Ovary (tissue), 9 donors: Measurements from ENCODE around the gene MLF2. TPM values are rescaled to one million over a fixed set of nuclear protein-coding genes. Genes with fewer than 3 reads are reported as not detected.

Experiments used
- DNase-seq, 5 donors: peaks; one replicate each; pipeline ENCODE4 v3.0.0-alpha.2; 2019 to 2020
- H3K27ac ChIP-seq, 2 donors: fragments of 200-600 bp; one replicate each; pipeline versions ENCODE4 v1.5.1 to v1.8.0; 2019 to 2022
- H3K27me3 ChIP-seq: fragments of 200-600 bp; one replicate; pipeline ENCODE4 v1.8.0; 2022
- H3K36me3 ChIP-seq: fragments of 200-600 bp; sonication (generic); one replicate; pipeline ENCODE4 v1.5.1; 2019
- H3K4me1 ChIP-seq: one replicate; pipeline ENCODE4 v1.8.1; 2013; ENCODE audit warnings: mild to moderate bottlenecking, moderate library complexity; ENCODE audit not compliant: insufficient read depth
- H3K4me3 ChIP-seq: fragments of 200-600 bp; sonication (generic); one replicate; pipeline ENCODE4 v1.5.1; 2017
- H3K9me3 ChIP-seq, 2 donors: fragments of 200-600 bp in 1 of 2; sonication (generic) in 1 of 2; one replicate each; pipeline versions ENCODE4 v1.5.1 to v1.8.1; 2013 to 2019; ENCODE audit warnings: mild to moderate bottlenecking in 1 of 2, moderate library complexity in 1 of 2
- CTCF ChIP-seq, 3 donors: fragments of 450-650 bp in 2 of 3; fragments of 200-600 bp in 1 of 3; IDR thresholded peaks; one replicate each; pipeline versions ENCODE4 v1.5.1 to v1.8.0; 2016 to 2022; ENCODE audit warnings: antibody characterized with exemption in 3 of 3, mild to moderate bottlenecking in 1 of 3
- EP300 ChIP-seq: sonication (generic); formaldehyde crosslinking; IDR thresholded peaks from one replicate; pipeline ENCODE4 v1.6.1; 2017; ENCODE audit warnings: antibody characterized with exemption
- POLR2A ChIP-seq: fragments of 450-650 bp; IDR thresholded peaks from one replicate; pipeline ENCODE4 v1.6.1; 2017; ENCODE audit warnings: antibody characterized with exemption, mild to moderate bottlenecking, moderate library complexity
- WGBS, 3 donors: extraction: QIAGEN DNeasy Blood & Tissue Kit in 1 of 3; methylation state at CpG; one replicate each; pipeline versions ENCODE4 v1.1.5 to v1.1.7; 2013 to 2017; 5-methylcytosine and 5-hydroxymethylcytosine counted together
- intact Hi-C, 4 donors: fragments of 100-400 bp; cut with DNase I; formaldehyde crosslinking; loops; one replicate each; pipeline versions ENCODE4 v1.11.0 to v1.15.1; 2022 to 2023
- polyA plus RNA-seq, 2 donors: library from polyadenylated mRNA; stranded (reverse); fragments of 200-250 nt in 1 of 2; fragments of 350-450 nt in 1 of 2; fragmentation: Illumina TruSeq in 1 of 2; extraction: RNeasy Lipid Tissue Mini Kit (QIAGEN cat#74804) in 1 of 2; gene quantifications; one replicate each; pipeline ENCODE4 v1.2.3, GENCODE V29; 2013 to 2014
- total RNA-seq, 7 donors: library from RNA; depleted of rRNA in 2 of 7; stranded (reverse); fragments of >200 nt in 2 of 7; fragmentation: NEBNext Ultra II Directional in 3 of 7; extraction: Animal tissue kit (Norgen Biotek cat#: 25700) in 3 of 7; gene quantifications; one replicate each; pipeline versions ENCODE4 v1.1.0 to v1.2.4, GENCODE V29; 2016 to 2023
- donor health status: DM: no; HTN: no; CAD: no; lungs with moderate emphysema.
- donor health status: DM: no; HTN: no; CAD: no.
- donor health status: Bipolar disorder and iron deficiency.
- donor health status: DM: yes; HTN: yes; CAD: no.
- donor health status: DM: no; HTN: no; CAD: no.
- donor health status: DM: yes; HTN: yes; CAD: no.

The MLF2 gene
- total and polyA plus RNA-seq, 9 donors: 64.1 to 162 (median 140) TPM

- no peak overlapping the region for H3K4me3 ChIP-seq
- WGBS, 3 donors: 80 to 91% (median 81%) methylated on average over 16 of the region's 16 CpGs
- no peaks in the 10 kb centered on the region for H3K27me3 ChIP-seq
- intact Hi-C loops: loop anchor here in 3 of 4 donors (5.0 to 10.0 kb wide), 3 partner anchors 38 to 221 kb away; partner anchors contain the start of gene IFFO1 (in 1 of the 3)
- H3K27ac ChIP-seq: peak overlapping the region in 1 of 2 donors; percentile 87
- TF ChIP-seq POLR2A (no peak), CTCF (IDR thresholded peaks at IDR 0.05) (no peak), EP300 (no peak)
- H3K9me3 ChIP-seq: no peaks in the 10 kb centered on the region
- DNase-seq: no peak
- peaks cover 8% of the 10 kb centered on the region for H3K4me1 ChIP-seq
- no peaks in the 10 kb centered on the region for H3K36me3 ChIP-seq
Observed at GRCh38 chr12:6775185-6776174, 22.5 kb upstream of the MLF2 start.

GRCh38 chr12:6774499-6775062 lies 21.6 kb upstream of the MLF2 start:
- no peak overlapping the region for H3K4me3 ChIP-seq
- peaks cover 8% of the 10 kb centered on the region for H3K4me1 ChIP-seq
- no peaks in the 10 kb centered on the region for H3K9me3 ChIP-seq
- peak in 1 of 5 donors; percentile 28 for DNase-seq
- no peak for TF ChIP-seq POLR2A
- intact Hi-C loops: loop anchor here in 3 of 4 donors (5.0 to 10.0 kb wide), 3 partner anchors 37 to 220 kb away; partner anchors contain the start of gene IFFO1 (in 1 of the 3)
- no peaks in the 10 kb centered on the region for H3K36me3 ChIP-seq
- no peaks in the 10 kb centered on the region for H3K27me3 ChIP-seq
- H3K27ac ChIP-seq: peak overlapping the region in 1 of 2 donors; percentile 62
- 89 to 93% (median 91%) methylated on average over 15 of the region's 15 CpGs for WGBS, 3 donors

- H3K27ac ChIP-seq: peak overlapping the region; percentile 4 to 62
- no peaks in the 10 kb centered on the region for H3K36me3 ChIP-seq
- 22 to 40% (median 30%) methylated on average over 41 to 60 of the region's 60 CpGs for WGBS, 3 donors
- no peaks in the 10 kb centered on the region for H3K27me3 ChIP-seq
- peaks cover 10% of the 10 kb centered on the region for H3K4me1 ChIP-seq
- peak in 2 of 5 donors; percentile 20 to 59 for DNase-seq
- peak overlapping the region; percentile 37 for H3K4me3 ChIP-seq
- intact Hi-C loops: loop anchor here in 1 of 4 donors (10.0 kb wide), 1 partner anchor 219 kb away; the partner anchor contains the start of gene IFFO1
- TF ChIP-seq EP300 (no peak), POLR2A (no peak), CTCF (IDR thresholded peaks at IDR 0.05) (no peak)
- H3K9me3 ChIP-seq: no peaks in the 10 kb centered on the region
Observed at GRCh38 chr12:6773590-6774351, 20.8 kb upstream of the MLF2 start.

GRCh38 chr12:6772726-6773589 lies 20.0 kb upstream of the MLF2 start:
- peak overlapping the region; percentile 37 for H3K4me3 ChIP-seq
- H3K9me3 ChIP-seq: no peaks in the 10 kb centered on the region
- peak in 1 of 5 donors; percentile 31 for DNase-seq
- peak overlapping the region; percentile 55 to 62 for H3K27ac ChIP-seq
- H3K4me1 ChIP-seq: peaks cover 18% of the 10 kb centered on the region
- TF ChIP-seq CTCF (IDR thresholded peaks at IDR 0.05) (no peak), EP300 (no peak), POLR2A (no peak)
- H3K27me3 ChIP-seq: no peaks in the 10 kb centered on the region
- WGBS, 3 donors: 53 to 63% (median 59%) methylated on average over 21 of the region's 21 CpGs
- no peaks in the 10 kb centered on the region for H3K36me3 ChIP-seq
- intact Hi-C loops: loop anchor here in 1 of 4 donors (10.0 kb wide), 1 partner anchor 218 kb away; the partner anchor contains the start of gene IFFO1
